ENCODE data around the gene FAM98C.

The FAM98C gene

DNA sequence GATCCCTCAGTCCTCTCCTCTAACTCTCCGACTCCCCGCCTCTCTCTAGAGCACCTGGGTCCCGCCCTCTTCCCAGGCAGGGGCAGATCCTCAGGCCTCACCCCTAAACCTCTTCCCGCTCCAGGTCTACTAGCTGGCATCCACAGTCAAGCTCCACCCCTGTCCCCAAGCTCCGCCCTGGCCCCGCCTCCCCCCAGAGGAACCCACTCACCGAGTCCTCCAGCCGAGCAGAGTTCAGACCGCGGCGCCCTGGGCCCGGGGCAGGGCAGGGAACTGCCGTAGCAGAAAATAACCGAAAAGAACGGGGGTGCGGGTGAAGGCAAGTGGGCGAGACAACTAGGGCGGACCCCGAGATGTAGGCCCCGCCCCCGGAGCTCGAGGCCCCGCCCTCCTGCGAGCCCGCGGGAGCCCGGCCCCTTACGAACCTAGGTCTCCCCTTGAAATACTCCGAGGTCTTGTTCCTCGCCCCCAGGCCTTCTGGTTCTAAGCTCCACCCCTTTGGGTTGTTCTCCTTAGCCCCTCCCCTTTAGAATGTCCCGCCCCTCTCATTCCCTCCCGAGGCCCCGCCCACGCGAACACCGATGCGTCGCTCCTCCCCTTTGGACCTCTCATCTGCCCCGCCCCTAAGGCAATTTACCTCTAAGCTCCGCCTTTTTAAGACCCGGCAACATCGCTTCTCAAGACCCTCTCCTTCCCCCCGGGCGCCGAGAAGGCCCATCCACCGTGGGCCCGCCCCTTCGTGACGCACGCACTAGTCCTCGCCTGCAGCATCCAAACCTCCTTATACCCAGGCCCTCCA lies 15.1 kb upstream of the FAM98C start, which contains the start of gene GGN:
Gene GGN (minus strand): TSS at position 485 of the 799 bp plus-strand sequence. CDS start 773 bp downstream, outside the sequence.
- TF ChIP-seq, protein P1, sequence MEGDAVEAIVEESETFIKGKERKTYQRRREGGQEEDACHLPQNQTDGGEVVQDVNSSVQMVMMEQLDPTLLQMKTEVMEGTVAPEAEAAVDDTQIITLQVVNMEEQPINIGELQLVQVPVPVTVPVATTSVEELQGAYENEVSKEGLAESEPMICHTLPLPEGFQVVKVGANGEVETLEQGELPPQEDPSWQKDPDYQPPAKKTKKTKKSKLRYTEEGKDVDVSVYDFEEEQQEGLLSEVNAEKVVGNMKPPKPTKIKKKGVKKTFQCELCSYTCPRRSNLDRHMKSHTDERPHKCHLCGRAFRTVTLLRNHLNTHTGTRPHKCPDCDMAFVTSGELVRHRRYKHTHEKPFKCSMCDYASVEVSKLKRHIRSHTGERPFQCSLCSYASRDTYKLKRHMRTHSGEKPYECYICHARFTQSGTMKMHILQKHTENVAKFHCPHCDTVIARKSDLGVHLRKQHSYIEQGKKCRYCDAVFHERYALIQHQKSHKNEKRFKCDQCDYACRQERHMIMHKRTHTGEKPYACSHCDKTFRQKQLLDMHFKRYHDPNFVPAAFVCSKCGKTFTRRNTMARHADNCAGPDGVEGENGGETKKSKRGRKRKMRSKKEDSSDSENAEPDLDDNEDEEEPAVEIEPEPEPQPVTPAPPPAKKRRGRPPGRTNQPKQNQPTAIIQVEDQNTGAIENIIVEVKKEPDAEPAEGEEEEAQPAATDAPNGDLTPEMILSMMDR (IDR thresholded peaks at IDR 0.05), result no peak

DNA sequence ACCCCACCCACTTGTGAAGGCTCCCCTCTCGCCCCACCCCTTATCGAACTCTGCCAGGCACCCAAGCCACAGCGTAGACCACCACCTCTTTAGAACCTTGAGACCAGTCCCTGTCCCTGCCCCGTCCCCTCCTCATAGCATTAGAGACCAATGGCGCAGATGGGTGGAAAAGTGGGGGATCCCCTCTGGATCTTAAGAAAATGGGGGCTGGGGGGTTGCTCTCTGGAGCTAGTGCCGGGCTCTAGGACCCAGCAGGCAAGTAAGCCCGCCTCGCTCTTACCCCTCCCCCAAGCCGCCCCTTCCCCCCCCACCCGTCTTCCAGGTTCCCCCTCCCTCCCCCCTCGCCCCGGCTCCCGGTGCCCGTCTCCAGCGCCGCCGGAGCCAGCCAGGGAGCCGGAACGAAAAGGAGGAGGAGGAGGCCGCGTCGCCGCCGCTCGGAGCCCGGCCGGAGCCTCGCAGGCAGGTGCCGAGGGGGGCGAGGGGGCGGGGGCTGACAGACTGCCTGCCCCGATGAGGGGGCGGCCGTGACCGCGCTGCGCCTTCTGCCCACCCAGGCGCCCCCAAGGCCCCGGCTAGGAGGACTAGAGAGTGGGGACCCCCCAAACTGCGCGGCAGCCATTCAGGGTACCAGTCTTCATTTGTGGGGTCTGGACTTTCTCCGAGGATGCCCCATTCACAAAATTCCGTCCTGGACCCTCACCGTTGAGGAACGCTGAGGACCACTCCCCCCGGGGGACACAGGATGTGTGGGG lies 14.4 kb upstream of the FAM98C start, which contains the start of gene SPRED3:
Gene SPRED3 (plus strand): TSS at position 349 of the 752 bp plus-strand sequence. CDS start 1,606 bp downstream, outside the sequence.
- TF ChIP-seq, protein P1 (IDR thresholded peaks at IDR 0.05), result no peak

DNA sequence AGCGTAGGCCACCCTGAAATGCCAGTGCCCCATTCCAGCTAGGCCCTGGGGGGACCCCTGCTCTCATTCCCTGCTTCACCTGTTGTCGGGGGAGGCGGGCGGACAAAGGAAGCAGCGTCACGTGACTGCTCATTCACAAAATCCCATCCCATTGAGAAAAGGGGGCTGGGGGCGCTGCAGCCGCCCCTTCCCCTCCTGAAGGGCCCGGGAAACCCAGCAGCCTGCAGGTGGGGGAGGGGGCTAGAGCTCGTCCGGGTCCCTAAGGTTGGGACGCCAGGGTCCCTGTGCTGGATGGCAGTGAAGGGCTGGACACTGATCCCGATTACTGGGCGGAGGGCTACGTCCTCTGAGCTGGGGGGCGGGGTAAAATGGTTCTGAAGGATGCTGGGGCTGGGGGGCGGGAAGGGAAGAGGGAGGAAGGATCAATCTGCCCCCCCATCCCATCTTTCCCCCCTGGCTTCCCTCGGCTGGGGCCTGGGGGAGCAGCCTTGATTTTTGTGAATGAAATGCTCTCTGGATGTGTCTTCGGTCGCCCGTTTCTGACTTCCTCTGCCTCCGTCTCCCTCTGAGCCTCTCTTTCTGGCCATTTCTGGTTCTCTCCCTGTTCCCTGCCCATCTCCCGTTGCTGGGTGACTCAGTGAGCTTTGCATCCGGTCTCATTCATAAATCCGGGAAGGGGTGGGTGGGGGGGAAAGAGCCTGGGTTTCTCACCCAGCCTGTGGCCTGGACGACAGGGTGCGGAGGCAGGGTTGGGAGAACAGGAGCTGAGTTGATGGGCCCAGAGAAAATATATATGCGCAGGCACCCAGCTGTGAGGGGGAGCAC lies 13.6 kb upstream of the FAM98C start:
- TF ChIP-seq, protein P1 (IDR thresholded peaks at IDR 0.05), result no peak

DNA sequence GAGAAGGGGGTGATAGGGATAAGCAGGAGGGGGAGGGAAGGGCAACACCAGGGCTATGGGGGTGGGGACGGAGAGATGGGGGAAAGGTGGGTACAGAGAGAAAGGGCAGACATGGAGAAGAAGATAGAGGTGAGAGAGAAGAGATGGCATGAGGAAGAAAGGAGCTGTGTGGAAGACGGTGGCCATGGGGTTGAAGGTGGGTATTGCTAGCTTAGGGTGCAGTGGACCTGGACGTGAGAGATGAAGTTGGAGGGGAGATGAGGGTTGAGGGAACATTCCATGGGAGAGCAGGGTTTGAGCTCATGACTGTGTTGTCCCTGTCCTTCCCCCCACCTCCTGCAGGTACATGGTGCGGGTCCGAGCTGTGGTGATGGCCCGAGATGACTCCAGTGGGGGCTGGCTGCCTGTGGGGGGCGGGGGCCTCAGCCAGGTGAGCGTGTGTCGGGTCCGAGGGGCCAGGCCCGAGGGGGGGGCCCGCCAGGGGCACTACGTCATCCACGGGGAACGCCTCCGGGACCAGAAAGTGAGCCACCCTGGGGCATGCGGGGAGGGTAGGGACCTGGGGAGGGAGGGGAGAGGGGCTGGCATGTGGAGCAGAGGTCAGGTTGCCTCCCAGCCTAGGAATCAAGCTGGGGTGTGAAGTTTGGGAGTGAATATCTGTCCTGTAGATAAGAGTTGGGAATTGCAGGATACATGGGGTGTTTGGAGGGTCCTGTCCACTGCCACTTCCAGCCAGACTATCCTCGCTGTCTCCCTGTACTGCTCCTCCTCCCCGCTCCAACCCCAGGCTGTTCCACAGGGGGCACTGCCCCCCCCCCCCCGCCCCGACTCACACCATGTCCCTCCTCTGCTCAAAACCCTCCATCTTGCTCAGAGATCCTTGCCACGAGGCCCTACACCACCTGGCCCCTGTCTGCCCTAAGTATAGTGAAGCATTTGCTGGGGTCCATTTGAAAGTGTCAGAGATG lies 12.7 kb upstream of the FAM98C start:
- TF ChIP-seq, protein P1 (IDR thresholded peaks at IDR 0.05), result no peak

DNA sequence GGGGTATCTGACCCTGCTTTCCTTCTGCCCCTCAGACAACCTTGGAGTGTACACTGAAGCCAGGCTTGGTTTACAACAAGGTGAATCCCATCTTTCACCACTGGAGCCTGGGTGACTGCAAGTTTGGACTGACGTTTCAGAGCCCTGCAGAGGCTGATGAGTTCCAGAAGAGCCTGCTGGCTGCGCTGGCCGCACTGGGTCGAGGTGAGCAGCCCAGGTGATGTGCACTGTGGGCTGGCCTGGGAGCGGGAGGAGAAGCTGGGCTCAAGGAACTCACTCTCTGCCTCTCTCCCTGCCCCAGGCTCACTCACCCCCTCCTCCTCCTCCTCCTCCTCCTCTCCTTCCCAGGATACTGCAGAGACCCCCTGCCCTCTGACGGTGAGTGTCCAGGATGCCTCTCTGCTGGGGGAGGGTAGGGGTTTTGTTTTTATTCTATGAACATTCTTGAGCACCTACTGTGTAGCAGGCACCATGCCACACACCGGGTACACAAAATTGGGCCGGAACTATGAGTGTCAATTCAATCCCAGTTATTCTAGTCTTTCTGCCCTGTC lies 10.9 kb upstream of the FAM98C start:
- TF ChIP-seq, protein P1 (IDR thresholded peaks at IDR 0.05), result no peak

DNA sequence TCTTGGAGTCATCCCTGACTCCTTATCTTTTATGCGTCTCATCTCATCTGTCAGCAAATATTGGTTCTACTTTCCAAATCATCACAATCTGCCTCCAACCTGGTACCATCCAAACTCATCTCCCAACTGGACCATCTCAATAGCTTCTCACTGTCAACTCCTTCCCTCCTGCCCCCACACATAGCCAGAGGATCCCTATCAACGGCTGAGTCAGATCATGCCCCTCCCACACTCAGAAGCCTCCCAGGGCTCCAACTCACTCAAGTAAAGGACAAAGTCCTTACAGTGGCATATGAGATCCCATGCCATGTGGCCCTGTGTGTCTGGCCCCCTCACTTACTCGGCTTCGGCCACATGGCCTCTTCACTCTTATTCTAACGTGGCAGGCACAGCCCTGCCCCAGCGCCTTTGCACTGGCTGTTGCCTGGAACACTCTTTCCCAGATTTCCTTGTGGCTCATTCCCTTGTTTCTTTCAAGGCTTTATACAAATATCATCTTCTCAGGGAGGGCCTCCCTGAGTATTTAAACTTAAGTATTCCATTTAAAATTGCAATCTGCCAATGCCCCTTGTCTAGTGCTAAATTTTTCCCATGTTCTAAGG lies 10.1 kb upstream of the FAM98C start:
- TF ChIP-seq, protein P1 (IDR thresholded peaks at IDR 0.05), result no peak

Measured in LNCAP (cell line).